Measurements from ENCODE around the gene BBS5. TPM values are rescaled to one million over a fixed set of nuclear protein-coding genes. Genes with fewer than 3 reads are reported as not detected.

Gene BBS5
- total RNA-seq, 1 experiment from 2014 or later, result 0.55 TPM

DNA sequence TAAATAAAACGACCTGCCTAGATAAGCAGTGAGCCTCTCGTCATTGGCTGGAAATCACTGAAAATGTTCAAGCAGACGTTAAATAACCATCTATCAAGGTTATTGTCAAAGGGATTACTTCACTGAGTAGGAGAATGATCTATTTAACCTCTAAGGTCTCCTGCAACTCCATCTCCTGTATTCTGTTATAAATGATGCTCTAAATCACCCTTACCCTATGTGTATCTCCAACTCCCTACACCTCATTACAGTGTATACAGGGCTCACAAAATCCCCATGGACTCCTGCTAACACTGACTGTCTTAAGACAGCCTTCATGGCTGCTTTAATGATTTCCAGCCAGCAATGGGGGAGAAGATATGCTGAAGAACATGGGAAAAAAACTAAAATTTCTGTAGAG is 31.0 kb upstream of the BBS5 start:
- Histone ChIP-seq H3K4me1 (ENCODE audit: insufficient read depth, low read length) (no peaks in the 10 kb centered on the region), H3K79me2 (ENCODE audit: insufficient read depth, low read length) (no peaks in the 10 kb centered on the region), H2BK20ac (ENCODE audit: low read depth, low read length, poor library complexity, severe bottlenecking) (no peak overlapping the region), H3K18ac (ENCODE audit: insufficient read length, low read depth, low read length) (no peak overlapping the region), H2BK12ac (ENCODE audit: insufficient read length, low read depth, low read length) (no peak overlapping the region), H3K4me2 (ENCODE audit: insufficient read depth, insufficient read length, low read length) (no peak overlapping the region), H2BK15ac (ENCODE audit: low read depth, low read length) (no peak overlapping the region), H3K27me3 (ENCODE audit: insufficient read depth, low read length) (no peaks in the 10 kb centered on the region), H3K9me3 (ENCODE audit: control insufficient read depth, low read depth, low read length) (no peaks in the 10 kb centered on the region), H2AK5ac (ENCODE audit: insufficient read length, low read length) (no peak overlapping the region), H4K8ac (replicated peaks; ENCODE audit: insufficient read length, low read depth, low read length) (no peak overlapping the region), H3K23ac (ENCODE audit: insufficient read length, low read depth, low read length) (no peak overlapping the region), H4K5ac (ENCODE audit: insufficient read length, low read depth, low read length) (no peak overlapping the region), H3K9ac (ENCODE audit: extremely low read depth, insufficient read length, low read length) (no peak overlapping the region), H3K4ac (ENCODE audit: low read depth, low read length) (no peak overlapping the region), H3K23me2 (ENCODE audit: insufficient read length, low read depth, low read length, poor library complexity, severe bottlenecking) (no peaks in the 10 kb centered on the region), H4K91ac (ENCODE audit: insufficient read length, low read depth, low read length) (no peak overlapping the region), H2BK120ac (ENCODE audit: low read depth, low read length, poor library complexity, severe bottlenecking) (no peak overlapping the region), H3K79me1 (ENCODE audit: insufficient read depth, low read depth, low read length, poor library complexity, severe bottlenecking) (no peaks in the 10 kb centered on the region), H4K20me1 (ENCODE audit: control insufficient read depth, insufficient read depth, insufficient read length) (no peaks in the 10 kb centered on the region), H3K56ac (ENCODE audit: insufficient read length, low read depth, low read length) (no peak overlapping the region), H3K14ac (ENCODE audit: insufficient read depth, low read length) (no peak overlapping the region), H3K27ac (ENCODE audit: insufficient read length, low read depth, low read length) (no peak overlapping the region), H3T11ph (ENCODE audit: low read length) (no peak overlapping the region), H2AFZ (ENCODE audit: low read length) (no peak overlapping the region), H2BK5ac (ENCODE audit: insufficient read length, low read length) (no peak overlapping the region)
- H3K4me1 Mint-ChIP-seq, result no peaks in the 10 kb centered on the region
- WGBS (ENCODE audit: extremely low coverage, insufficient read length, low lambda C conversion rate), result no CpG with 5 or more reads among the region's 3 CpGs
- H3K27me3 Mint-ChIP-seq (ENCODE audit: low read depth), result no peaks in the 10 kb centered on the region
- H3K4me3 Mint-ChIP-seq, result no peak overlapping the region
- DNase-seq, result no peak
- peaks cover 0 to 11% (median 0%) of the 10 kb centered on the region in 3 experiments; a peak in 3 of 7 replicates for H3K36me3 Mint-ChIP-seq (ENCODE audit: insufficient read depth in 1 of 3, low read depth in 3 of 3)
- no peak overlapping the region for H3K27ac Mint-ChIP-seq
- H3K9me3 Mint-ChIP-seq, result peaks cover 7 to 13% of the 10 kb centered on the region in 2 experiments
- no peak for TF ChIP-seq CTCF (conservative IDR thresholded peaks at IDR 0.05)
